GM12875 (cell line): ENCODE data around the gene CCT6A.
A peak's percentile ranks its signal among the peaks of the same experiment; 100 is the strongest.
"Not testable (repeated sequence)": the region's sequence is repeated elsewhere in the genome, so short reads cannot be mapped to it uniquely, and the experiment has no call there.

Source experiments
- H3K4me3 ChIP-seq: one replicate; pipeline ENCODE4 v1.5.1; 2011; ENCODE audit warnings: low read depth, low read length, control low read depth
- CTCF ChIP-seq: IDR thresholded peaks from 2 replicates; pipeline ENCODE4 v1.5.1; 2011; ENCODE audit warnings: low read depth, mild to moderate bottlenecking, control low read depth, inconsistent platforms, low read length, moderate library complexity, borderline replicate concordance; ENCODE audit not compliant: insufficient read depth

Gene CCT6A

GRCh38 chr7:56046721-56047445, 4.7 kb upstream of the CCT6A start:
- H3K4me3 ChIP-seq, result no peak overlapping the region
- no peak for TF ChIP-seq CTCF

DNA sequence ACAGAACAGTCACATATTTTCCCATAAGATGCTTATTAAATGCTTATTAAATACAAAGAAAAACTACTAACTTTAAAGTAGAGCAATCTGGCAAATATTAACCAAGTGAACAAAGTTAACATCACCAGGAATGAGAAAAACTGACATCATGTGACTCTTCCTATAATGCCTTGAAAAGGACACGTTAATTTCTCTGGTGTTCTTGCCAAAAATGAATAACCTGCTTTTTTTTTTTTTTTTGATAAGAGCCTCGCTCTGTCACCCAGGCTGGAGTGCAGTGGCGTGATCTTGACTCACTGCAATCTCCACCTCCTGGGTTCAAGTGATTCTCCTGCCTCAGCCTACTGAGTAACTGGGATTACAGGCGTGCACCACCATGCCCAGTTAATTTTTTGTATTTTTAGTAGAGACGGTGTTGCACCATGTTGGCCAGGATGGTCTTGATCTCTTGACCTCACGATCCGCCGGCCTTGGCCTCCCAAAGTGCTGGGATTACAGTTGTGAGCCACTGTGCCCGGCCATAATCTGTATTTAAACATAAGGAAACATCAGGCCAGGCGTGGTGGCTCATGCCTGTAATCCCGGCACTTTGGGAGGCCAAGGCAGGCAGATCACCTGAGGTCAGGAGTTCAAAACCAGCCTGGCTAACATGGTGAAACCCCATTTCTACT, 4.0 kb upstream of the CCT6A start:
- H3K4me3 ChIP-seq, result not testable (repeated sequence)

DNA sequence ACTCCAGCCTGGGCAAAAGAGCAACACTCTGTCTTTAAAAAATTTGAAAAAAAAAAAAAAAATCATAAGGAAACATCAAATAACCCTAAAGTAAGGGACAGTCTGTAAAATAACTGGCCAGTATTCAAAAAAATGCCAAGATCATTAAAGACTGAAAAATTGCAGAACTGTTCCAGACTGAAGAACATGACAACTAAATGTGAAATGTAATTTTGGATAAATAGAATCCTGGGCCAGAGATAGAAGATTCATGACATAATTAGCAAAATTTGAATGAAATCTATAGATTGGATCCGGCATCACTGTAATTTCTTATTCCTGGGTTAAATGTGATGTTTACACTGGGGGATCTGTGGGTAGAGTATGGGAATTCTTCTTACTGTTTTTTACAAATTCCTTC, 3.3 kb upstream of the CCT6A start:
- no peak for TF ChIP-seq CTCF

GRCh38 chr7:56048763-56049162, 2.8 kb upstream of the CCT6A start:
- not testable (repeated sequence) for H3K4me3 ChIP-seq

More for the DNA sequence above, 3.3 kb upstream of the CCT6A start:
- no peak overlapping the region for H3K4me3 ChIP-seq

DNA sequence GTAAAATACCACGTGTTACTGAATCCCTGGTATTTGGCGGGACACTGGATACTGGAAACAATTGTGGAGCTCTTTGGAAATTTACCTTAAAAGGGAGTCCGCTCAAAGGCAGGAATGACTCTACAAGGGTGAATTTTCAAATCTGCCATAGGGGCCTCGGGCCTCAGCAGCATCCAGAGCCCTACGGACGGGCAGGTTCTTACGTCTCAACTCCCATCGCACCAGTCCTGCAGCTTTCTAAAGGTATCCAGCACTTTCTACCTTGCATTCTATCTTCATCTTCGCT, 569 bp upstream of the CCT6A start:
- TF ChIP-seq CTCF, result no peak
- H3K4me3 ChIP-seq, result peak overlapping the region; percentile 78

GRCh38 chr7:56053379-56053778, 1.8 kb downstream of the CCT6A start:
- no peak overlapping the region for H3K4me3 ChIP-seq
- TF ChIP-seq CTCF, result no peak

GRCh38 chr7:56053993-56054392, 2.4 kb downstream of the CCT6A start:
- no peak overlapping the region for H3K4me3 ChIP-seq
- no peak for TF ChIP-seq CTCF

GRCh38 chr7:56062382-56062781, 10.8 kb downstream of the CCT6A start:
- no peak for TF ChIP-seq CTCF
- H3K4me3 ChIP-seq, result no peak overlapping the region
